HG02884 (cell line): Measurements from ENCODE around the gene G0S2.

ENCODE experiments used
- ATAC-seq: cut with Tn5 transposase; IDR thresholded peaks from one replicate; pipeline ENCODE4 v1.9.1; 2021; ENCODE audit warnings: mild to moderate bottlenecking, moderate library complexity; ENCODE audit not compliant: unreplicated experiment

The G0S2 gene, protein sequence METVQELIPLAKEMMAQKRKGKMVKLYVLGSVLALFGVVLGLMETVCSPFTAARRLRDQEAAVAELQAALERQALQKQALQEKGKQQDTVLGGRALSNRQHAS

DNA sequence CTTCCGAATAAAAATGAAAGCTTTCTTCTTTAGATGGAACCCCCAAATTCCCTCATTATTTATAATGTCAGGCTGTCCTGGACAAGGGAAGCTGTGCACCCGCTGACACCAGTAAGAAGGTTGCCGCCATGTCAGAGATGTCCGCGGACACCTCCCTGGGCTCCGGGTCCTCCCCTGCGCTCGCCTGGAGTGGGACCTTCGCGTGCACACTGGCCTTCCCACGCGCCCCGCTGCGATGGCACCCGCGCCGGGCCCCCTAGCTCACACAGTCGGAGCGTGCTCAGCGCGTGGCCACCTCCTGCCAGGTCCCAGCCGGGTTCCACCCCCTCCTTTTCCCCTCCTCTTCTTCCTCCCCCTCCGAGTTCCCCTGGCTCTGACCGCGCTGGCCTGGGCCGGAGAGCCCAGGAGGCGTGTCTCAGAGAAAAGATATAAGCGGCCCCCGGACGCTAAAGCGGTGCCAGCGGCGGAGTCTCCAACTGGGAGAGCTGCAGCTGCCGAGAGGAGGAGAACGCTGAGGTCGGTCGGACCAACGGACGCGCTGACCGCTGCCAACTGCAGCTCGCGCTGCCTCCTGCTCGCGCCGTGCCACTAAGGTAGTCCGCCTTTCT, at the start of gene G0S2:
Gene G0S2 (plus strand): TSS at position 456 of the 608 bp plus-strand sequence. CDS start 273 bp downstream, outside the sequence.
- ATAC-seq, result no peak

- no peak for ATAC-seq
Observed at GRCh38 chr1:209625791-209626285, 49.4 kb upstream of the G0S2 start.

DNA sequence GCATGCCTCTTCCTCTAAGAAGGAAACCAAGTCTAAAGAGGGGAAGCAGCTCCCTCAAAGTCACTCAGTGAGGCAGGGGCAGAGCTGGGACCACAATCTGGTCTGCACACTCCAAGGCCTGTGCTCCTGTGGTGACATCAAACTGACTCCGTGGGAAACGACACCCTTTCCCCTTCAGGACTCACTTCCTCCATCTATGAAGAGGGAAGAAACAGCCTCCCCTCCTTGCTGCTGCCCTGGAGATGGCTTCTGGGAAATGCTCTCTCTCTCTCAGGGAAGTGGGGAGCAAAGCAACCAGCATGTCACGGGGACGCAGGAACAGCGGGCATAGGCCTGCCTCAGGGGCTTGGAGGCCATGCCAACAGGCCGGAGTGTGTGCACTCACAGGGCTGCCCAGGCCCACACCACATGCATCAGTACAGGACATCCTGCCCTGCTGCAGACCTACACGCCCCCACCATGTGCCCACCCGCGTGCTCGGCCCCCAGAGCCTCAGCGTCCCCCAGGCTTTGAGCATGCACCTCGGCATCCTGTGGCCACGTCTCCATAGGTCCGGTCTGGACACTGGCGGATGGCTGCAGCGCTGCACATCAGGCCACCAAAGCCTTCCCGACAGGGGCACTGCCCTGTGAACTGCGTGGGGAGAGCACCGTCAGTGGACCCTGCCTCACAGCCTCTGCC, 48.7 kb upstream of the G0S2 start:
- no peak for ATAC-seq

DNA sequence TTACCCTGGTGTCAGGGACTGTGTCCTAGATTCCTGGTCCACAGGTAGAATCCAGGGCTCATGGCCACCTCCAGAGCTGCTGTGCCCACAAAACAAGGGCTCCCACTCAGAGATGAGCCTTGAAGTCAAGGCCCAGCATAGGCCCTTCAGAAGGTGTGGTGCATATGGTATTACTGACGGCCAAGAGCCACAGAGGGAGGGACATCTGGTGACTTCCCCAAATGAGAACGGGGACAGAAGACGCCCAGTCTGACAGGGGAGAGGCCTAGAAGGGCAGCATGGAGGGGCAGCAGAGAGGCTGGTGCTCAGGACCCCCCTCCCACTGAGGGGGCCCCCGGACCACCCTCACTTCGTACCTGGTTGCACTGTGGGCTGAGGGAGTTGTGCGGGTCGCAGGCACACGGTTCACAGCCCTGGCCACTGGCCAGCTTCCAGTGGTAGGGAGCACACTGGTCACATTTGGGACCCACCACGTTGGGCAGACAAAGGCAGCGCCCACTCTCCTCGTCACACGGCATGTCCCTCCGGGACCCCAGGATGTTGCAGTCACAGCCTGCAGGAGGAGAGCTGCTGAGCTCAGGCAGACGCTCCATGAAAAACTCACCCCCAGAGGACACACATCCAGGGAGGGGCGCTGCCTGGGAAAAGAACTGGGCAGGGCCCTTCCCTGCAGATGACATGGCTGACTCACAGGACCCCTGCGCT, 48.0 kb upstream of the G0S2 start:
- ATAC-seq, result no peak

GRCh38 chr1:209627732-209628196, 47.4 kb upstream of the G0S2 start:
- peak; percentile 83 for ATAC-seq

DNA sequence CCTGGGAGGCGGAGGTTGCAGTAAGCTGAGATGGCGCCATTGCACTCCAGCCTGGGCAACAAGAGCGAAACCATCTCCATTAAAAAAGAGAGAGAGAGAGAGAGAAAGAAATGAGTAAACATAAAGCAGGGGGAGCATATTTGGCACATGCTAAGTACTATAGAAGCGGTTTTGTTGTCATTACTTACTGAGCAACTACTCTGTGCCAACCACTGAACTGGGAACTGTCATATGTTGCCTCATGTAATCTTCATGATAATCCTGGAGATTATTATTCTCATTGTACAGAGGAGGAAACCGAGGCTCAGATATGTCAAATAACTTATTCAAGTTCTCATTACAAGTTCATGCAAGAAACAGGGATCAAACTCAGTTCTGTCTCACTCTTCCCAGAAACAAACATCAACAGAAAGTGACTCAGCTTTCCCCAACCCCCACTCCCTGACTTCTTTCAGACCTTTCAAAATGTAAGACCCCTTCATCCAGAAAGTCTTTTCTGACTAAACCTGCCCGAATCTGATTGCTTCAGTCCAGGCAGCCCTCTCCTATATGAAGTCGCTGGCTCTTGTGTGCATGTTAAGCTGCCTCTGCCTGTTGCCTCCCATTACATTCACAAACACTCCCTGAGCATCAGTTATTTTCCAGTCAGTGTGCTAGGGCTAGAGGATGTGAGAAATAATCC, 46.5 kb upstream of the G0S2 start:
- no peak for ATAC-seq

GRCh38 chr1:209629621-209630382, 45.4 kb upstream of the G0S2 start:
- no peak for ATAC-seq

DNA sequence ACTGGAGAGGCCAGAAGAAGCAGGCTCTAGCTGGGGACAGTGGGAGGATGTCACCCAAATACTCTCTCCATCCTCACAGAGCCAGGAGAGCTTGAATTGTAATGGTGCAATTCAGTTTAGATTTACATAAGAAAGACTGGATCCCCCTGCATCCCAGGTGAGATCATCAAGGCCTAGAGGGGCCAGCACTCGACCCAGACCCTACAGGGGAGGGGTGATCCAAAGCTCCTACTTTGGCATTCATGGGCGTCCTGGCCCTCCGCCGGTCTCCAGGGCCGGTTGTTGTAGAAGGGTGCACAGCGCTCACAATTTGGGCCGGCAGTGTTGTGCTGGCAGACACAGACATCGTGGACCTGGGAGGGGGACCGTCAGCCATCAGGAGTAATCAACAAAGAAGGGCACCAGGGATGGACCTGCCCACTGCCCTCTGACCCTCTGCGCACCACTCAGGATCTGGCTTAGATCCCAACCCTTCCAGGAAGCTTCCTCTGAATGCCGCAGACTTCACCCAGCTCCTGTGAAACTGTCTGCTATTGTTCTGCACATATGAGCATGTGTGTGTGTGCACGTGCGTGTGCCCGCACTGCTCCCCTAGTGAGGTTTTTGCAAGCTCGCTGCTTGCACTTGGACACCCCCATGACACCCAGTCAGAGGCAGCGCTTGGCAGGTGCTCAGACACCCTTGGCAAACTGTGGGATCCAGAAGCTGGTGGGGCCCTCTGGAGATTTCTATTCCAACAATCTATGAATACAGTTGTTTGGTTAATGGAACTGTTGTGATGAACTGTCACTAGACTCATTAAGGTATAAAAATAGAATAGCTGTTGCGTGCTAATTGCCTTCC, 44.6 kb upstream of the G0S2 start:
- no peak for ATAC-seq

GRCh38 chr1:209633335-209633997, 41.7 kb upstream of the G0S2 start:
- peak; percentile 79 for ATAC-seq

DNA sequence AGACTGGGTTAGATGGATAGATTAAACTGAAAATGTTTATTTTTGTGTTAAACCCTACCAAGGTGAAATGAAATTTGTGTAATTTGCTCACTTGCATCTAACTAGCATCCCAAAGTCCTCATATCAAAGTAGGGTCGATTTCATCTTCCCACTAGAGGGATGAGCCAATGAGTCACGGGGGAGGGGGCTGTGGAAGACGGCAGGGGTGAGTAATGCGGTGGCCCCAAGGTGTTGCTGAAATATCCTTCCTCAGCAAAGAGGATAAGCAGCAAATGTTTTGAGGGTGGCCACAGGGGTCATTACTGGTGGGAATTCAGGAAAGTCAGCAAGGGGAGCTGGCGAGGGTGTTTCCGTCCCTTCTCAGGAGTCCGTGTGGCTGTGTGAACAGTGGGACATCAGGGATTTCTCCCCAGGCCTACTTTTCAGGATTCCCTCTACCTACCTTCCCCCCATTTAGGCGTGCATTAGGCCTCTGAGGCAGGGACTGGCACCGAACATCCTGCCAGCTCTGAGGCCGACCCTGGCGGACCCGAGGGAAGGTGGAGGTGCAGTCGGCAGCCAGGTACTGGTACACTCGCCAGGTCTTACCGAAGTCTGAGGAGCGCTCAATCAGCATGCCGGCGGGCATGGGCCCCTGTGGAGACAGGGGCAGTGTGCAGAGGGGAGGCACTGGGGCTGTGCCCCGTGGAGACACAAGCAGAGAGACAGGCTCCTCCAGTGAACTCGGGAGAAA, 41.0 kb upstream of the G0S2 start:
- ATAC-seq, result no peak

DNA sequence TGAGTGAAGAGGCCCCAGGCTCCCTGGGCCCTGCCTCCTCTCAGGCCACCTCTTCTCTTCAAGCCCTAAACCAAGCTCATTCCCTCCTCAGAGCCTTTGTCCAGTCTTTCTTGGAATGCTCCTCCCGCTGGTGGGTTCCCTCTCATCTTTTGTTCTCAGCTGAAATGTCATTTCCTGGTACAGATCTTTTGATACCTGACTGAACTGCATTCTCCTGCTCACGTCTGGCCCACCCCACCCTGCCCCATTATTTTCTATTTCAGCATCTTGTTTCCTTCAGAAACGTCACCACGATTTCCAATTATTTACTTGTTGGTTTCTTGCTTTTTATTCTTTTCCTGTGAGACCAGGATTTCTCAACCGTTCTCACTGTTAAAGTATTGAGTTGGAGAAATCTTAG, 39.4 kb upstream of the G0S2 start:
- no peak for ATAC-seq

DNA sequence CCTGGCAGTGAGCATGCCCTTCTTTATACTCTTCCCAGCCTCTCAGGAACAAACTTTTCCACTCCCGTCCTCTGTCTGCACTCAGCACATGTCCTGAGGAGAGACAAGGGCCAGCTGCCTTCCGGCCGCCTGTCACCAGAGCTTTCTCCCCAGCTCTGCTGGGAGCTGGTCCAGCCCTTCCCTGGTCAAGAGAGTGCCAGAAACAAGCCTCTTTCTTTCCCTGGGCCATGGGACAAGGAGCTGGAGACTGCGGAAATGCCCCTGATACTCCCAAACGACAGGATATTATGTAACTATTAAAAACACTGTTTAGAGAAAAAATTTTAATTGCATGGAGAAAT, 33.4 kb upstream of the G0S2 start:
- no peak for ATAC-seq

DNA sequence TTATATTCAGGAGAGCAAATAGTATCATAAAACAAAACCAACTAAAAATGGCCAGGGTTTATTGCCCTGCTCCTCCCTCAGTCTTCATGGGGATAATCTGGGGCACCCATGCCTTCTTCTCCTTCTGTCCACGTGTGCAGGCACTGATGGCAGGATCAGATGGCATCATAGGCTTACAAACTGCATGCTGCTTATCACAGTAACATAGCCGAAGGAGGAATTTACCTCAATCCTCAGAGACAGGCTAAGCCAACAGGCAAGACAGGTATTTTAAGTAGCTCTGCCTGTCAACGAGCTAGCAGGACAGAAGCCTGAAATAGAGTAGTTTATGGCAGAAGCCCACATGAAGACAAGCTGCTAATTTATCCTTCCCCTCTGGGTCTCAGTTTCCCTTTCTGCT, 32.4 kb upstream of the G0S2 start:
- no peak for ATAC-seq

DNA sequence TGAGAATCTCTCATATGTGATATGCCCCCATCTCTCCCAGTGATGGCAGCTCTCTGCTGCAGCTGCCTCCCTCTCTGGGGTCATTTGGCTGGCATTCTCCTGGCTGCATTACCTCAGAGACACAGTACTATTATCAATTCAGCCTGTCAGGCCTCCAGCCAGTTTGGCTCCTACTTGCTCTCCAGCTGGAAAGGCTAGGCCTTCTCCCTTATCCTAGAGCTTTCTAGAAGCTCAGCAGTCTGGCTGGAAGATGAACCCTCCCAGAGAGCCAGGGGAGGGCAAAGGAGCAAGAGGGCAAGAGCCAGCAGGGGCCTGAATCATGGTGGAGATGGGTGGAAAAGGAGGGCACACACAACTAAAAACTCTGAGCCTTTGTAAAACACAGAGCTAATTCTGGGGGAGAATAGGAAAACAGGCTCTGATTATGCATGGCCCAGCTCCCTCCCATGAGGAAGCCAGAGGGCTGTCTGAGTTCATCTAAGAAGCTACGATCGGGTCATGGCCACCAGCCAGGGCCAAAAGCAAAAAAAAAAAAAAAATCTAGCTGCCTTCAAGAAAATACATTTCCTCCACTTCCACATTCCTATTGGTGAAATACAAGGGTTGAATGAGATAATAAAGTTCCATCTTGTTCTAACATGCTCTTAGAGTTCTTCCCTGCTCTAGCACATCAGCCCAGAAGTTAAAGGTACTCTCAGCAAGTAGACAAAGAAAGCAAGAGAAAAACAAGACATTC, 31.8 kb upstream of the G0S2 start:
- ATAC-seq, result no peak

GRCh38 chr1:209645574-209646452, 29.4 kb upstream of the G0S2 start:
- no peak for ATAC-seq

GRCh38 chr1:209646558-209646957, 28.7 kb upstream of the G0S2 start:
- no peak for ATAC-seq

DNA sequence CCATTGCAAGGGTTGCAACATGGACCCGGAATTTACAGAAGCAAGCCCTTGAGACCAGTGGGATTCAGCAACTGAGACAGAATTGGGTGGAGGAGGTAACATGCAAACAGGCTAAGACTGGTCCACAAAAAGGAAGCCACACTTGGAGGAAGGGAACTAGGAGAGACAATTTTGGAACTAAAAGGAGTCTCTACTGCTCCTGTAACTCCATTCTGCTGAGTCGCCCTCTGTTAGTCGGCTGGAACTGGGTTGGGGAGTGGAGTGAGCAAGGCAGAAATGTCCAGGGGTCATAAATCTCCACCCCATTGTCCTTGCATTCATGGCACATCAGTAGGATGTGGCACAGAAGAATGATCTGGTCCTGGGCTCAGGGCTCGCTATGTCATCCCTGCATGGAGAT, 28.1 kb upstream of the G0S2 start:
- ATAC-seq, result no peak
